HCT116 (cell line): ENCODE data around the gene NMU. TPM values are rescaled to one million over a fixed set of nuclear protein-coding genes. Genes with fewer than 3 reads are reported as not detected.

Experiments
- ATAC-seq: fragments of 200-7000 bp; cut with Tn5 transposase; 2 replicates; pipeline ENCODE4 v1.9.1; 2020; ENCODE audit warnings: mild to moderate bottlenecking, moderate library complexity
- BruUV-seq: library from RNA; stranded (reverse); fragments of 400-500 nt; replicated peaks from 2 replicates; lab custom pipeline; 2021; lab: Mats Ljungman, UMichigan
- CTCF ChIA-PET: fragments of 300-600 bp; sonication (Branson Sonifier 250); formaldehyde crosslinking; loops from one replicate; lab custom pipeline; 2021; ENCODE audit warnings: antibody characterized with exemption; lab: Charles Lee
- POLR2A ChIA-PET: fragments of 300-600, 350-600 bp; sonication (Branson Sonifier 250); formaldehyde crosslinking; loops from one replicate; lab custom pipeline; 2021; ENCODE audit warnings: antibody characterized with exemption; lab: Charles Lee
- RAD21 ChIA-PET, 2 experiments: fragments of 300-600 bp; sonication (Branson Sonifier 250); formaldehyde crosslinking; loops; one replicate each; lab custom pipeline; 2023; ENCODE audit warnings: low total read pairs in 2 of 2; ENCODE audit not compliant: uncharacterized antibody in 2 of 2, unreplicated experiment in 2 of 2, low non-redundant PET in 1 of 2; lab: Charles Lee
- DNase-seq: peaks from one replicate; pipeline ENCODE4 v3.0.0-alpha.2; 2010; ENCODE audit warnings: low read depth, low spot score
- H2AFZ ChIP-seq: fragments of 200-600 bp; shearing (Covaris generic), sonication (generic); 2 replicates; pipeline ENCODE4 v1.6.1; 2017; ENCODE audit warnings: low read depth, mixed run types, mixed read lengths, antibody characterized with exemption, low read length; ENCODE audit not compliant: poor library complexity, severe bottlenecking
- H3K27ac ChIP-seq: 2 replicates; pipeline ENCODE4 v1.5.1; 2012; ENCODE audit warnings: low read depth, low read length
- H3K27me3 ChIP-seq: fragments of 200-600 bp; sonication (generic); 2 replicates; pipeline ENCODE4 v1.6.1; 2016; ENCODE audit warnings: mixed run types, low read length, mixed read lengths; ENCODE audit not compliant: insufficient read depth
- H3K36me3 ChIP-seq, 2 experiments: fragments of 200-500 bp in 1 of 2; fragments of 200-600 bp in 1 of 2; sonication (Bioruptor generic) in 1 of 2; sonication (generic) in 1 of 2; 2 replicates each; pipeline versions ENCODE4 v1.5.1 to v1.6.1; 2014 to 2016; ENCODE audit warnings: low read length in 2 of 2, inconsistent platforms in 1 of 2, mixed read lengths in 1 of 2, mixed run types in 1 of 2; ENCODE audit not compliant: insufficient read depth in 2 of 2, control insufficient read depth in 1 of 2
- H3K4me1 ChIP-seq, 2 experiments: fragments of 200-600 bp in 1 of 2; sonication (generic) in 1 of 2; 2 replicates each; pipeline versions ENCODE4 v1.5.1 to v1.6.1; 2012 to 2017; ENCODE audit warnings: low read length in 2 of 2, inconsistent platforms in 1 of 2, mild to moderate bottlenecking in 1 of 2, mixed read lengths in 1 of 2, mixed run types in 1 of 2, moderate library complexity in 1 of 2; ENCODE audit not compliant: insufficient read depth in 2 of 2, control insufficient read depth in 1 of 2
- H3K4me2 ChIP-seq: fragments of 200-600 bp; sonication (generic); 2 replicates; pipeline ENCODE4 v1.6.1; 2017; ENCODE audit warnings: mixed run types, low read length, mixed read lengths
- H3K4me3 ChIP-seq, 2 experiments: fragments of 200-600 bp in 1 of 2; sonication (generic) in 1 of 2; replicated peaks in 1 of 2; 2 replicates each; pipeline ENCODE4 v1.5.1; 2011 to 2016; ENCODE audit warnings: low read length in 2 of 2, control low read depth in 1 of 2, low read depth in 1 of 2, mild to moderate bottlenecking in 1 of 2, mixed read lengths in 1 of 2, mixed run types in 1 of 2
- H3K79me2 ChIP-seq: fragments of 200-600 bp; sonication (generic); 2 replicates; pipeline ENCODE4 v1.6.1; 2017; ENCODE audit warnings: mild to moderate bottlenecking, mixed run types, low read length, moderate library complexity, mixed read lengths; ENCODE audit not compliant: insufficient read depth
- H3K9ac ChIP-seq: fragments of 200-600 bp; sonication (generic); 2 replicates; pipeline ENCODE4 v1.6.1; 2016; ENCODE audit warnings: low read length, mixed read lengths
- H3K9me2 ChIP-seq: fragments of 200-600 bp; sonication (generic), shearing (Covaris generic); 2 replicates; pipeline ENCODE4 v1.6.1; 2017; ENCODE audit warnings: mixed run types, mild to moderate bottlenecking, moderate library complexity; ENCODE audit not compliant: insufficient read depth
- H3K9me3 ChIP-seq, 2 experiments: fragments of 200-500 bp in 1 of 2; fragments of 200-600 bp in 1 of 2; sonication (Bioruptor generic) in 1 of 2; sonication (generic) in 1 of 2; 2 replicates each; pipeline ENCODE4 v1.6.1; 2014 to 2017; ENCODE audit warnings: low read length in 2 of 2, mixed read lengths in 2 of 2, inconsistent platforms in 1 of 2, low read depth in 1 of 2, mild to moderate bottlenecking in 1 of 2, mixed run types in 1 of 2, moderate library complexity in 1 of 2; ENCODE audit not compliant: control insufficient read depth in 1 of 2, insufficient read depth in 1 of 2
- H4K20me1 ChIP-seq: fragments of 200-600 bp; sonication (generic), shearing (Covaris generic); 2 replicates; pipeline ENCODE4 v1.6.1; 2017; ENCODE audit warnings: mixed run types, mild to moderate bottlenecking, moderate library complexity; ENCODE audit not compliant: insufficient read depth
- CBX3 ChIP-seq: IDR thresholded peaks from 2 replicates; pipeline ENCODE4 v1.6.1; 2012; ENCODE audit warnings: low read depth
- CTCF ChIP-seq, 3 experiments: fragments of 200-600 bp in 1 of 3; sonication (generic) in 1 of 3; IDR thresholded peaks in 2 of 3; conservative IDR thresholded peaks in 1 of 3; 2 replicates each; pipeline ENCODE4 v1.5.1; 2012 to 2017; ENCODE audit warnings: low read depth in 2 of 3, low read length in 2 of 3, antibody characterized with exemption in 1 of 3, borderline replicate concordance in 1 of 3, control low read depth in 1 of 3, mild to moderate bottlenecking in 1 of 3, mixed read lengths in 1 of 3, mixed run types in 1 of 3, moderate library complexity in 1 of 3; ENCODE audit not compliant: insufficient read depth in 1 of 3
- EGR1 ChIP-seq: IDR thresholded peaks from 2 replicates; pipeline ENCODE4 v1.6.1; 2012; ENCODE audit warnings: low read depth
- ELF1 ChIP-seq: IDR thresholded peaks from 2 replicates; pipeline ENCODE4 v1.6.1; 2012; ENCODE audit warnings: low read depth, borderline replicate concordance
- EZH2 ChIP-seq: fragments of 200-600 bp; sonication (generic); IDR thresholded peaks from 2 replicates; pipeline ENCODE4 v1.6.1; 2017; ENCODE audit warnings: antibody characterized with exemption, mixed run types
- FOSL1 ChIP-seq: IDR thresholded peaks from 2 replicates; pipeline ENCODE4 v1.6.1; 2012; ENCODE audit warnings: low read depth
- MAX ChIP-seq: IDR thresholded peaks from 2 replicates; pipeline ENCODE4 v1.6.1; 2012
- REST ChIP-seq: IDR thresholded peaks from 2 replicates; pipeline ENCODE4 v1.6.1; 2012; ENCODE audit warnings: low read depth
- SIN3A ChIP-seq: IDR thresholded peaks from 2 replicates; pipeline ENCODE4 v1.6.1; 2012; ENCODE audit warnings: low read depth
- SP1 ChIP-seq: IDR thresholded peaks from 2 replicates; pipeline ENCODE4 v1.6.1; 2012; ENCODE audit warnings: low read depth
- SRF ChIP-seq: IDR thresholded peaks from 2 replicates; pipeline ENCODE4 v1.6.1; 2012; ENCODE audit warnings: low read depth
- TCF7L2 ChIP-seq: IDR thresholded peaks from 2 replicates; pipeline ENCODE4 v1.7.0; 2011; ENCODE audit warnings: borderline replicate concordance, inconsistent platforms; ENCODE audit not compliant: insufficient read depth, insufficient read length; ENCODE audit errors: extremely low read depth
- YY1 ChIP-seq: IDR thresholded peaks from 2 replicates; pipeline ENCODE4 v1.6.1; 2011; ENCODE audit warnings: low read length, low read depth, moderate library complexity, mild to moderate bottlenecking; ENCODE audit not compliant: insufficient replicate concordance; ENCODE audit errors: extremely low read depth
- ZBTB33 ChIP-seq: IDR thresholded peaks from 2 replicates; pipeline ENCODE4 v1.6.1; 2011; ENCODE audit warnings: mild to moderate bottlenecking, low read length, moderate library complexity; ENCODE audit not compliant: insufficient replicate concordance; ENCODE audit errors: extremely low read depth
- ZNF274 ChIP-seq: fragments of 200-500 bp; sonication (Bioruptor generic); IDR thresholded peaks from 2 replicates; pipeline ENCODE4 v1.6.1; 2014; ENCODE audit warnings: mild to moderate bottlenecking, low read depth, low read length, inconsistent platforms
- intact Hi-C: fragments of 100-400 bp; cut with micrococcal nuclease; formaldehyde crosslinking; loops from 2 replicates; pipeline ENCODE4 v1.10.0; 2022
- total RNA-seq: library from RNA; stranded (reverse); gene quantifications from one replicate; pipeline ENCODE4 v1.2.1, GENCODE V29; 2021; ENCODE audit not compliant: unreplicated experiment

Gene NMU
- total RNA-seq, 1 experiment from 2014 or later = 81.1 TPM

- CTCF ChIA-PET = no interaction called here
- no peak for ATAC-seq
- intact Hi-C loops = no loop called here
- H3K4me1 ChIP-seq = peaks cover 0 to 5% of the 10 kb centered on the region in 2 experiments; a peak in 1 of 4 replicates
- H3K4me2 ChIP-seq = no peak overlapping the region
- no peak for TF ChIP-seq ZBTB33
- TF ChIP-seq FOSL1 = no peak
- TF ChIP-seq CBX3 = no peak
- no peak for TF ChIP-seq SRF
- no peak for TF ChIP-seq SIN3A
- no peak for TF ChIP-seq REST
- TF ChIP-seq EGR1 = no peak
- TF ChIP-seq EZH2 = no peak
- TF ChIP-seq YY1 = no peak
- no peak for TF ChIP-seq ZNF274
- no peak for TF ChIP-seq CTCF (IDR thresholded peaks at IDR 0.05 in 2 of 3, conservative IDR thresholded peaks at IDR 0.05 in 1 of 3; ENCODE audit: borderline replicate concordance in 1 of 3, insufficient read depth in 1 of 3, low read depth in 2 of 3, low read length in 2 of 3)
- no peak for TF ChIP-seq ELF1
- TF ChIP-seq SP1 = no peak
- no peak for TF ChIP-seq MAX
- no peak for TF ChIP-seq TCF7L2
- H2AFZ ChIP-seq = no peak overlapping the region
- H3K27ac ChIP-seq = no peak overlapping the region
- BruUV-seq = no TSS peak
- no peaks in the 10 kb centered on the region for H3K79me2 ChIP-seq
- RAD21 ChIA-PET = no interaction called here
- H3K9me3 ChIP-seq = no peaks in the 10 kb centered on the region
- H3K36me3 ChIP-seq = no peaks in the 10 kb centered on the region
- H3K27me3 ChIP-seq = no peaks in the 10 kb centered on the region
- H3K9me2 ChIP-seq = no peaks in the 10 kb centered on the region
- no peak overlapping the region for H3K9ac ChIP-seq
- no peaks in the 10 kb centered on the region for H4K20me1 ChIP-seq
- no peak for DNase-seq
- no peak overlapping the region for H3K4me3 ChIP-seq
- POLR2A ChIA-PET = no interaction called here
These were observed 22.6 kb upstream of the NMU start for GRCh38 chr4:55658657-55659056.
